Gastrocnemius medialis (tissue), 4 donors: Measurements from ENCODE around the gene KIRREL3. TPM values are rescaled to one million over a fixed set of nuclear protein-coding genes. Genes with fewer than 3 reads are reported as not detected.
A peak's percentile ranks its signal among the peaks of the same experiment; 100 is the strongest.

Experiments
- ATAC-seq, 2 donors: fragments of 150-250 bp; one replicate each; pipeline ENCODE4 v1.9.1; 2016
- DNase-seq, 2 donors: peaks; one replicate each; pipeline ENCODE4 v3.0.0-alpha.2; 2019
- H3K27ac ChIP-seq, 4 donors: fragments of 200-600 bp; sonication (generic); 1 replicate in 1 of 4; 2 replicates in 3 of 4; pipeline ENCODE4 v1.5.1; 2016 to 2018; ENCODE audit warnings: mild to moderate bottlenecking in 2 of 4, moderate library complexity in 1 of 4
- H3K27me3 ChIP-seq, 3 donors: fragments of 200-600 bp; sonication (generic) in 2 of 3; 1 replicate in 1 of 3; 2 replicates in 2 of 3; pipeline versions ENCODE4 v1.5.1 to v1.6.0; 2016 to 2019; ENCODE audit warnings: mild to moderate bottlenecking in 1 of 3, moderate library complexity in 1 of 3
- H3K36me3 ChIP-seq, 2 donors: fragments of 200-600 bp; sonication (generic) in 1 of 2; one replicate each; pipeline ENCODE4 v1.5.1; 2017 to 2018
- H3K4me1 ChIP-seq, 2 donors: fragments of 200-600 bp; sonication (generic) in 1 of 2; one replicate each; pipeline ENCODE4 v1.5.1; 2016 to 2017; ENCODE audit warnings: mild to moderate bottlenecking in 2 of 2
- H3K4me3 ChIP-seq, 4 donors: fragments of 200-600 bp; sonication (generic) in 3 of 4; 1 replicate in 1 of 4; 2 replicates in 3 of 4; pipeline ENCODE4 v1.5.1; 2016 to 2019; ENCODE audit warnings: mild to moderate bottlenecking in 2 of 4
- H3K9me3 ChIP-seq, 3 donors: fragments of 200-600 bp; sonication (generic) in 2 of 3; 1 replicate in 1 of 3; 2 replicates in 2 of 3; pipeline ENCODE4 v1.5.1; 2016 to 2019
- CTCF ChIP-seq, 5 experiments: fragments of 450-650 bp in 3 of 5; fragments of 200-600 bp in 2 of 5; sonication (generic) in 2 of 5; IDR thresholded peaks in 4 of 5; conservative IDR thresholded peaks in 1 of 5; 1 replicate in 4 of 5; 2 replicates in 1 of 5; pipeline ENCODE4 v1.5.1; 2016 to 2019; ENCODE audit warnings: antibody characterized with exemption in 5 of 5, mild to moderate bottlenecking in 3 of 5, moderate library complexity in 3 of 5
- POLR2A ChIP-seq, 2 donors: fragments of 450-650 bp; IDR thresholded peaks; one replicate each; pipeline ENCODE4 v1.6.1; 2017; ENCODE audit warnings: antibody characterized with exemption in 2 of 2, mild to moderate bottlenecking in 2 of 2, moderate library complexity in 2 of 2
- in situ Hi-C, 4 donors: fragments of 200-750 bp; cut with MboI; loops; one replicate each; pipeline versions ENCODE4 v1.15.0 to v1.8.0; 2017; ENCODE audit warnings: low sequenced_read_pairs in 4 of 4
- intact Hi-C: fragments of 100-400 bp; cut with DNase I; formaldehyde crosslinking; loops from one replicate; pipeline ENCODE4 v1.15.1; 2023; ENCODE audit warnings: low total_unique reads
- total RNA-seq, 4 donors: library from RNA; depleted of rRNA; stranded (reverse); fragments of >200 nt; gene quantifications; one replicate each; pipeline versions ENCODE4 v1.1.0 to v1.2.3, GENCODE V29; 2016

The KIRREL3 gene
- total RNA-seq, 4 donors from 2014 or later, result 0.10 TPM; not detected in 3

GRCh38 chr11:126992065-126992803 is 8.3 kb downstream of the KIRREL3 start:
- Histone ChIP-seq H3K27me3 (peaks cover 0 to 8% (median 0%) of the 10 kb centered on the region in 3 donors), H3K4me3 (no peak overlapping the region), H3K9me3 (no peaks in the 10 kb centered on the region), H3K4me1 (no peaks in the 10 kb centered on the region), H3K27ac (no peak overlapping the region), H3K36me3 (no peaks in the 10 kb centered on the region)
- TF ChIP-seq CTCF (IDR thresholded peaks at IDR 0.05 in 4 of 5, conservative IDR thresholded peaks at IDR 0.05 in 1 of 5), result no peak
- no peak for TF ChIP-seq POLR2A (IDR thresholded peaks at IDR 0.05)
- ATAC-seq (no peak), DNase-seq (no peak)
- intact Hi-C loops, result loop anchor here (5.0 to 10.0 kb wide), 2 partner anchors 550 to 677 kb away; no protein-coding TSS in a partner anchor
- in situ Hi-C loops, result loop anchor here (25.0 kb wide), 2 partner anchors 380 to 555 kb away; no protein-coding TSS in a partner anchor

DNA sequence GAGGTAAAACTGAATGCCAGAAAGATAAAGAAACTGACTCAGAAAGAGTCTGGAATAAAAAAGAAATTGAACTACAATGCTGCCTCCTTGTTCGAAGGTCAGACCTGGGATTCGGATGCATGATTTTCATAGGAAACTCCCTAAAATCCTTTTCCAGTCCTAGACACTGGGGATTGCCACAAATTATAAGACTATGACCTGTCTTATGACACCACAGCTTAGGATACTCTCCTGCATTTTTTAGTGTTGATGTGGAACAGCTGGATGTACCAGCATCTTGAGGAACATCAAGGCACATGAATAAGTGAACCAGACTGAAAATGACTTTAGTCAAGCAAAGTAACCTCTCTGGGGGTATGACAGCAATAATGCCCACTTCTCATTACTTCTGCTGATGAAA is 9.0 kb downstream of the KIRREL3 start:
- DNase-seq (no peak), ATAC-seq (no peak)
- TF ChIP-seq CTCF (IDR thresholded peaks at IDR 0.05 in 4 of 5, conservative IDR thresholded peaks at IDR 0.05 in 1 of 5), result no peak
- no peak for TF ChIP-seq POLR2A (IDR thresholded peaks at IDR 0.05)
- intact Hi-C loops, result loop anchor here (5.0 to 10.0 kb wide), 2 partner anchors 549 to 677 kb away; no protein-coding TSS in a partner anchor
- in situ Hi-C loops, result loop anchor here (25.0 kb wide), 2 partner anchors 379 to 554 kb away; no protein-coding TSS in a partner anchor
- H3K9me3 ChIP-seq, result no peaks in the 10 kb centered on the region
- no peak overlapping the region for H3K27ac ChIP-seq
- H3K4me1 ChIP-seq, result no peaks in the 10 kb centered on the region
- no peaks in the 10 kb centered on the region for H3K36me3 ChIP-seq
- H3K27me3 ChIP-seq, result peaks cover 0 to 1% (median 0%) of the 10 kb centered on the region in 3 donors
- no peak overlapping the region for H3K4me3 ChIP-seq

- Histone ChIP-seq H3K27me3 (no peaks in the 10 kb centered on the region), H3K4me1 (no peaks in the 10 kb centered on the region), H3K9me3 (no peaks in the 10 kb centered on the region), H3K4me3 (no peak overlapping the region), H3K36me3 (no peaks in the 10 kb centered on the region), H3K27ac (no peak overlapping the region)
- TF ChIP-seq CTCF (IDR thresholded peaks at IDR 0.05 in 4 of 5, conservative IDR thresholded peaks at IDR 0.05 in 1 of 5) (no peak), POLR2A (IDR thresholded peaks at IDR 0.05) (no peak)
- ATAC-seq (peak in 1 of 2 donors; percentile 27), DNase-seq (no peak)
- in situ Hi-C loops (loop anchor here (25.0 kb wide), 2 partner anchors 379 to 554 kb away; no protein-coding TSS in a partner anchor), intact Hi-C loops (loop anchor here (5.0 to 10.0 kb wide), 2 partner anchors 549 to 676 kb away; no protein-coding TSS in a partner anchor)
These were observed 9.7 kb downstream of the KIRREL3 start for GRCh38 chr11:126990716-126991480.

GRCh38 chr11:126989942-126990715 is 10.4 kb downstream of the KIRREL3 start:
- H3K36me3 ChIP-seq, result no peaks in the 10 kb centered on the region
- H3K27me3 ChIP-seq, result no peaks in the 10 kb centered on the region

More at GRCh38 chr11:126989942-126990715, 10.4 kb downstream of the KIRREL3 start:
- H3K4me3 ChIP-seq, result no peak overlapping the region
- intact Hi-C loops (loop anchor here (2.0 to 10.0 kb wide), 4 partner anchors 273 to 675 kb away; no protein-coding TSS in a partner anchor), in situ Hi-C loops (loop anchor here (10.0 to 25.0 kb wide), 3 partner anchors 275 to 553 kb away; no protein-coding TSS in a partner anchor)
- H3K27ac ChIP-seq, result no peak overlapping the region
- TF ChIP-seq CTCF (IDR thresholded peaks at IDR 0.05 in 4 of 5, conservative IDR thresholded peaks at IDR 0.05 in 1 of 5), result peak; percentile 34 to 83 (median 70)
- no peak for TF ChIP-seq POLR2A (IDR thresholded peaks at IDR 0.05)
- H3K9me3 ChIP-seq, result no peaks in the 10 kb centered on the region
- peak in 1 of 2 donors; percentile 28 for DNase-seq
- no peaks in the 10 kb centered on the region for H3K4me1 ChIP-seq
- ATAC-seq, result peak; percentile 30 to 76
